Heart right ventricle (tissue), 16 donors: ENCODE results near the gene AHSG. TPM values are rescaled to one million over a fixed set of nuclear protein-coding genes. Genes with fewer than 3 reads are reported as not detected.
A peak's percentile ranks its signal among the peaks of the same experiment; 100 is the strongest.

Source experiments
- ATAC-seq, 8 donors: fragments of 200-7000 bp; cut with Tn5 transposase; one replicate each; pipeline ENCODE4 v1.9.1; 2020; ENCODE audit warnings: mild to moderate bottlenecking in 8 of 8, moderate library complexity in 8 of 8, moderate number of reproducible peaks in 1 of 8
- DNase-seq, 2 donors: peaks; one replicate each; pipeline ENCODE4 v3.0.0-alpha.2; 2020
- H3K27ac ChIP-seq, 10 donors: fragments of 200-600 bp; sonication (generic) in 2 of 10; one replicate each; pipeline versions ENCODE4 v1.5.0 to v1.8.0; 2020 to 2022; ENCODE audit warnings: mild to moderate bottlenecking in 3 of 10
- H3K27me3 ChIP-seq, 7 donors: fragments of 200-600 bp; one replicate each; pipeline ENCODE4 v1.8.0; 2021 to 2022; ENCODE audit warnings: mild to moderate bottlenecking in 2 of 7
- H3K36me3 ChIP-seq, 9 donors: fragments of 200-600 bp; sonication (generic) in 1 of 9; one replicate each; pipeline versions ENCODE4 v1.5.0 to v1.8.0; 2020 to 2022; ENCODE audit warnings: mild to moderate bottlenecking in 2 of 9
- H3K4me1 ChIP-seq, 9 donors: fragments of 200-600 bp; sonication (generic) in 1 of 9; one replicate each; pipeline versions ENCODE4 v1.5.0 to v1.8.0; 2020 to 2022; ENCODE audit warnings: mild to moderate bottlenecking in 4 of 9
- H3K4me3 ChIP-seq, 10 donors: fragments of 200-600 bp; sonication (generic) in 2 of 10; one replicate each; pipeline versions ENCODE4 v1.5.0 to v1.8.0; 2020 to 2022; ENCODE audit warnings: mild to moderate bottlenecking in 7 of 10, moderate library complexity in 2 of 10
- H3K9me3 ChIP-seq, 11 donors: fragments of 200-600 bp in 10 of 11; sonication (generic) in 2 of 11; one replicate each; pipeline versions ENCODE4 v1.5.0 to v1.8.0; 2013 to 2022; ENCODE audit warnings: mild to moderate bottlenecking in 2 of 11, control low read depth in 1 of 11, moderate library complexity in 1 of 11
- WGBS, 2 donors: extraction: QIAGEN DNeasy Blood & Tissue Kit; methylation state at CpG; one replicate each; pipeline ENCODE4 v1.1.7; 2013; ENCODE audit warnings: inconsistent platforms in 1 of 2; 5-methylcytosine and 5-hydroxymethylcytosine counted together
- intact Hi-C, 10 donors: fragments of 100-400 bp; cut with DNase I; formaldehyde crosslinking; loops; one replicate each; pipeline versions ENCODE4 v1.11.1 to v1.14.2; 2022
- polyA plus RNA-seq, 2 donors: library from polyadenylated mRNA; stranded (reverse); fragments of 200-250 nt; gene quantifications; one replicate each; pipeline ENCODE4 v1.2.3, GENCODE V29; 2013
- total RNA-seq, 10 donors: library from RNA; stranded (reverse); fragmentation: NEBNext Ultra II Directional in 3 of 10; extraction: Animal tissue kit (Norgen Biotek cat#: 25700) in 3 of 10; gene quantifications; one replicate each; pipeline versions ENCODE4 v1.2.1 to v1.2.4, GENCODE V29; 2021 to 2023
- TF ChIP-seq, protein P1 (sequence below), 9 donors: fragments of 200-600 bp; sonication (generic) in 2 of 9; IDR thresholded peaks; one replicate each; pipeline versions ENCODE4 v1.5.0 to v1.8.0; 2021 to 2022; ENCODE audit warnings: antibody characterized with exemption in 9 of 9, mild to moderate bottlenecking in 5 of 9, moderate library complexity in 1 of 9
- donor health status: Arrhythmogenic right ventricular cardiomyopathy.
- donor health status: ischemic (EF 13 %, LVEDD 7.1; RV severe dilation, severe dysfunction).
- donor health status: healthy with polysubstance abuse.
- donor health status: DM: no; HTN: yes; CAD: no.
- donor health status: DM: no; HTN: no; CAD: no.
- donor health status: ischemic (EF 25% LVEDD 6.9; RV normal size, moderate dysfunction).
- donor health status: ischemic (EF 25% LVEDD 5.7; RV mildly dilated, moderate dysfunction).
- donor health status: healthy.
- donor health status: DM: yes; HTN: yes; CAD: no.
- donor health status: Ischemic cardiomyopathy.
- donor health status: ischemic (EF 35%, LVEDD 5.7; RV mildly dilated, moderate dysfunction).
- donor health status: nonischemic (EF 11% LVEDD 7.7; RV severe dilation, severe dysfunction).
- donor health status: DM: yes; HTN: yes; CAD: no.
- donor health status: PGD.
- donor health status: ischemic (EF 29% LVEDD 5.4; RV normal size, mild dysfunction).
- donor health status: nonischemic (EF 23%, LVEDD 6.1; RV moderate dilation, normal function).

AHSG gene
- total and polyA plus RNA-seq, 12 donors = not detected

- intact Hi-C loops = loop anchor here in 9 of 10 donors (1.0 to 10.0 kb wide), 12 partner anchors 137 to 638 kb away; no protein-coding TSS in a partner anchor
- DNase-seq (peak; percentile 65 to 68), ATAC-seq (peak in 7 of 8 donors; percentile 53 to 80 (median 73))
- H3K4me1 ChIP-seq = peaks cover 0 to 11% (median 6%) of the 10 kb centered on the region in 9 donors
- WGBS, 2 donors = 27 to 29% methylated on average over 16 of the region's 16 CpGs
- no peaks in the 10 kb centered on the region for H3K9me3 ChIP-seq
- TF ChIP-seq, protein P1, sequence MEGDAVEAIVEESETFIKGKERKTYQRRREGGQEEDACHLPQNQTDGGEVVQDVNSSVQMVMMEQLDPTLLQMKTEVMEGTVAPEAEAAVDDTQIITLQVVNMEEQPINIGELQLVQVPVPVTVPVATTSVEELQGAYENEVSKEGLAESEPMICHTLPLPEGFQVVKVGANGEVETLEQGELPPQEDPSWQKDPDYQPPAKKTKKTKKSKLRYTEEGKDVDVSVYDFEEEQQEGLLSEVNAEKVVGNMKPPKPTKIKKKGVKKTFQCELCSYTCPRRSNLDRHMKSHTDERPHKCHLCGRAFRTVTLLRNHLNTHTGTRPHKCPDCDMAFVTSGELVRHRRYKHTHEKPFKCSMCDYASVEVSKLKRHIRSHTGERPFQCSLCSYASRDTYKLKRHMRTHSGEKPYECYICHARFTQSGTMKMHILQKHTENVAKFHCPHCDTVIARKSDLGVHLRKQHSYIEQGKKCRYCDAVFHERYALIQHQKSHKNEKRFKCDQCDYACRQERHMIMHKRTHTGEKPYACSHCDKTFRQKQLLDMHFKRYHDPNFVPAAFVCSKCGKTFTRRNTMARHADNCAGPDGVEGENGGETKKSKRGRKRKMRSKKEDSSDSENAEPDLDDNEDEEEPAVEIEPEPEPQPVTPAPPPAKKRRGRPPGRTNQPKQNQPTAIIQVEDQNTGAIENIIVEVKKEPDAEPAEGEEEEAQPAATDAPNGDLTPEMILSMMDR (IDR thresholded peaks at IDR 0.05) = peak; percentile 91 to 99 (median 96)
- peaks cover 0 to 50% (median 21%) of the 10 kb centered on the region in 7 donors for H3K27me3 ChIP-seq
- no peak overlapping the region for H3K4me3 ChIP-seq
- H3K27ac ChIP-seq = no peak overlapping the region
- no peaks in the 10 kb centered on the region for H3K36me3 ChIP-seq
Measured at GRCh38 chr3:186614597-186615483, 2.0 kb downstream of the AHSG start.

DNA sequence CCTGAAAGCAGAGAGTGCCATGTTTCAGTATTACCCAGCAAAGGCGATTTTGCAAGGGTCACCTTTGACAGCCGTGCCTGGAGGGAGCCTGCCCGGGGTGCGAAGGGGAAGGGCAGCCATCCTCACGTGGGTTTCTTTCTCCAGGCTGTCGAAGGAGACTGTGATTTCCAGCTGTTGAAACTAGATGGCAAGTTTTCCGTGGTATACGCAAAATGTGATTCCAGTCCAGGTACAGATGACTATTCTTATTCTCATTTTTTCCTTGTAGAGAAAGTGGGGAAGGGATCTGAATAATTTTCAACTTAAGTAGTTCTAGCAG lies 3.4 kb downstream of the AHSG start:
- 82 to 89% methylated on average over 8 of the region's 8 CpGs for WGBS, 2 donors
- peaks cover 0 to 11% (median 6%) of the 10 kb centered on the region in 9 donors for H3K4me1 ChIP-seq
- intact Hi-C loops = loop anchor here in 7 of 10 donors (2.0 to 10.0 kb wide), 8 partner anchors 136 to 639 kb away; no protein-coding TSS in a partner anchor
- H3K9me3 ChIP-seq = no peaks in the 10 kb centered on the region
- no peak overlapping the region for H3K27ac ChIP-seq
- ATAC-seq (no peak), DNase-seq (no peak)
- TF ChIP-seq, protein P1 (IDR thresholded peaks at IDR 0.05) = no peak
- H3K27me3 ChIP-seq = peaks cover 0 to 50% (median 21%) of the 10 kb centered on the region in 7 donors
- no peaks in the 10 kb centered on the region for H3K36me3 ChIP-seq
- no peak overlapping the region for H3K4me3 ChIP-seq

GRCh38 chr3:186617036-186617946 lies 4.4 kb downstream of the AHSG start:
- Histone ChIP-seq H3K4me1 (peaks cover 0 to 11% (median 6%) of the 10 kb centered on the region in 9 donors), H3K9me3 (no peaks in the 10 kb centered on the region), H3K27me3 (peaks cover 0 to 50% (median 21%) of the 10 kb centered on the region in 7 donors), H3K27ac (no peak overlapping the region), H3K4me3 (peak overlapping the region in 5 of 10 donors; percentile 18 to 27 (median 19)), H3K36me3 (no peaks in the 10 kb centered on the region)
- intact Hi-C loops = loop anchor here in 7 of 10 donors (1.0 to 10.0 kb wide), 9 partner anchors 135 to 640 kb away; no protein-coding TSS in a partner anchor
- ATAC-seq (peak; percentile 93 to 98 (median 96)), DNase-seq (peak; percentile 77 to 82)
- TF ChIP-seq, protein P1 (IDR thresholded peaks at IDR 0.05) = peak; percentile 71 to 97 (median 85)
- WGBS, 2 donors = 18 to 20% methylated on average over 31 of the region's 31 CpGs
